GM18951 (cell line): Measurements from ENCODE around the gene FBXW12.

ENCODE experiments used
- POLR2A ChIP-seq: IDR thresholded peaks from 4 replicates; pipeline ENCODE4 v1.6.1; 2011; ENCODE audit warnings: mild to moderate bottlenecking; ENCODE audit not compliant: insufficient read length, insufficient read depth; ENCODE audit errors: extremely low read depth
- in situ Hi-C: fragments of 300-500 bp; cut with MboI; formaldehyde crosslinking; loops from one replicate; pipeline ENCODE4 v1.12.0; 2022; ENCODE audit warnings: low sequenced_read_pairs, mixed read lengths, inconsistent platforms; ENCODE audit not compliant: unreplicated experiment

Gene FBXW12

DNA sequence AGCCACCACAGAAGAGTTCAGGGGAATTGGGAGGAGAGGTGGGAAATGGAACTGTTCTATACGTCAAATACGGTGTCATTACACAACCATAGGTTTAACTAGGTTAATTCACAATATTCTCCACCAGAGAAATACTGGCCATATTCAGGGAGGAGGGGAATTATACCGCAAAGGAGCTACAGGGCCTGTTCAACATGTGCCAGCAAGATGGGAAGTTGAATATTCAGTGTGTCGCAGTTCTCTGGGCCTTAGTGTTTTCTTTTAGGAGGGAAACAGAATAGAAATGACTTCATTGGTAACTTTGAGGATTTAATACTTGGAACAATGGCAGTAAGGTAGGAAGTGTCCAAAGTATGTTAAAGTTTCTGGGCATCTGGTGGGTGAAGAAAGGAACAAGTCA is 18.0 kb upstream of the FBXW12 start:
- no peak for TF ChIP-seq POLR2A
- in situ Hi-C loops: no loop called here

- in situ Hi-C loops: no loop called here
- no peak for TF ChIP-seq POLR2A
Observed at GRCh38 chr3:48356419-48356818, 15.6 kb upstream of the FBXW12 start.

DNA sequence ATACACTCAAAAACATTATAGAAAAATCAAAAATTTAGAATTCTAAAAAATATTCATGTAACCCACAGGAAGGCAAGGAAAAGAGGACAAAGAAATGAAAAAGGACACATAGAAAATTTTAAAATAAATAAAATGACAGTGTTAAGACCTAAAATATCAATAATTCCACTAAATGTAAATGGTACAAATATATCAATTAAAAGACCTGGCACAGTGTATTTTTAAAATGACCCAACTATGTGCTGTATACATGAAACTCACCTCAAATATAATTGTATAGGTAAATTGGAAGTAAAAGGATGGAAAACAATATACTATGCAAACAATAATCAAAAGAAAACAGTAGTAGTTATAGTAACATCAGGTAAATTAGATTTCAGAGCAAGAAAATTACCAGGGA is 10.1 kb upstream of the FBXW12 start:
- in situ Hi-C loops: no loop called here
- no peak for TF ChIP-seq POLR2A

- TF ChIP-seq POLR2A: no peak
- in situ Hi-C loops: no loop called here
Observed at GRCh38 chr3:48364840-48365239, 7.2 kb upstream of the FBXW12 start.

DNA sequence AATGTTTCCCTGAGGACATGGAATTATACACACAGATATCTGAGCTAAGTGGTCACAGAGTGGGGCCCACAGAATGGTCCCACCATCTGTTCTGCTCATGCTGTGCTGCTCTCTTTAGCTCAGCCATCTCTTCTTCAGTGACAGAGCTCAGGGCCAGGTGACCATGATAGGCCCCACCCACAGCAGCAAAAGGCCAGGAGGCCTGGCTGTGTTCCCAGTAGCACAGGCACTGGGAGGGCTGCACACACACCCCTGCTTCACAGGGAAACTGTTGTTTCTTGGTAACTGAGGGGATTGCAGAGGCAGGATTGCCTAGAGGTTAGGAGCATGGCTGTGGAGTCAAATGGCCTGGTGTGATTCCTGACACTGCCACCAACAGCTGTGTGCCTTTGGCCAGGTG is 4.8 kb upstream of the FBXW12 start:
- TF ChIP-seq POLR2A: no peak
- in situ Hi-C loops: no loop called here

GRCh38 chr3:48369693-48370332 is 2.2 kb upstream of the FBXW12 start:
- TF ChIP-seq POLR2A: no peak
- in situ Hi-C loops: no loop called here

GRCh38 chr3:48370333-48370713 is 1.7 kb upstream of the FBXW12 start:
- no peak for TF ChIP-seq POLR2A
- in situ Hi-C loops: no loop called here

DNA sequence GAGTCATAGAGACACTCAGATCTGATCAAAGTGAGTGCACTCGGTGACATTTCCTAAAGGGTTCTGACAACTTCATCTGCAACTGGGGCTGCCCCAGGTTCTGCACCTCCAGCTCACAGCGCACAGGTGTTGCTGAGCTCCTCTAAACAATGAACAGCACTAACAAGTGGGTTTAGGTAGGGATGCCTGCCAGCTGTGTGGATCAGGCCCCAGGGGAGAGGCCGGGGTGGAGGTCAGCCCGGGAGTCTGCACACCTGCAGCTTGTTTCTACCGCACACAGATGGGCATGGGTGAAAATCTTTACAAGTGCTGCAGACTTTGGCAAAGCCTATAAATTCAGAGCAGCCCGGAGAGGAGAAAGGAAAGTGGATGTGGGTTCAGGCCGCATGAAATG is 355 bp downstream of the FBXW12 start:
- TF ChIP-seq POLR2A: no peak
- in situ Hi-C loops: no loop called here

GRCh38 chr3:48372862-48373435 is 930 bp downstream of the FBXW12 start:
- no peak for TF ChIP-seq POLR2A
- in situ Hi-C loops: no loop called here

GRCh38 chr3:48387634-48388033 is 15.6 kb downstream of the FBXW12 start:
- in situ Hi-C loops: no loop called here
- no peak for TF ChIP-seq POLR2A

GRCh38 chr3:48388966-48389365 is 16.9 kb downstream of the FBXW12 start:
- TF ChIP-seq POLR2A: no peak
- in situ Hi-C loops: no loop called here

DNA sequence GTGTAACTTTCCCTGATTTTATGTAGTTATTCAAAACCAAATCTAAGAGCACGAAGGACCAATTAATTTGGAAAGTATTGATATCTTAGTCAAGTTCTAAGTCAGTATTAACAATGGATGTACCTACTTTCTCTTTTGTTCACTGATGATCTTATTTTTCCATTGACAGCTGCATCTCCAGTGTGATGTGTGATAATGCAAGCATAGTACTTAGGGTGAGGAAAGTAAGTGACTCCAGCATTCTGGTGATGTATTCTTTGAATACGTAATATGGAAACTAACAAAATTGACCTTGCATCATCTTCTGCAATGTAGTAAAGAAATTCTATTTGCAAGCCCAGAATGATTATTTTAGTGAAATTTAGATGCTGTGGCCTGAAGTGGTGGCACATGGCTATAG is 22.4 kb downstream of the FBXW12 start:
- in situ Hi-C loops: no loop called here

DNA sequence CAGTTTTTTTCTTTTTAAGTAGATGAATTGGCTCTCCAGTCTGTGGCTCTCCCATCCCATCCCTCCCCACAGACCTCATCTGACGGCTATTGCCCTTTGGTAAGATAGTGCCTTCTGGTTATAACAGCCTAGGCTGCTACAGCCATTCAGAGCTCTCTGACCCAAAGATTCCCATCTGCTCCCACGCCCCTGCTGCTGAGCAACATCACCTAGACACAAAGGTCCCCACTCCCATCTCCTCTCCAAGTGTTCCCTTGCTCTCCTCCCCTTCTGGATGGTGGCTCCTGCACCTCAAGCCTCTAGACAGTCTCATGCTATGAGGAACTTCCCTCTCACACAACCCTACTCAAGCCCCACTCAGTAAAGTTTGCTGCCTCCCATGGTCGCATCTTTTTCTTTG is 23.7 kb downstream of the FBXW12 start:
- in situ Hi-C loops: no loop called here
- no peak for TF ChIP-seq POLR2A

More for the DNA sequence above, 22.4 kb downstream of the FBXW12 start:
- no peak for TF ChIP-seq POLR2A

- TF ChIP-seq POLR2A: no peak
- in situ Hi-C loops: no loop called here
Observed at GRCh38 chr3:48397767-48398681, 26.0 kb downstream of the FBXW12 start.
